Skin of body (tissue), 2 donors: ENCODE data around the gene RNF148. TPM values are rescaled to one million over a fixed set of nuclear protein-coding genes. Genes with fewer than 3 reads are reported as not detected.

Experiments
- small RNA-seq: library from RNA; depleted of rRNA; stranded (forward); fragments of <200 nt; gene quantifications from one replicate; pipeline ENCODE3, GENCODE V24; 2014; ENCODE audit warnings: low replicate concordance
- total RNA-seq: library from RNA; depleted of rRNA; stranded (reverse); fragments of >200 nt; gene quantifications from one replicate; pipeline ENCODE4 v1.2.3, GENCODE V29; 2014

Gene RNF148
- total RNA-seq, 1 donor from 2014 or later = 0.89 TPM

Small RNA genes lying within 50 kb of the gene (small RNA-seq; reads per million reads assigned to genes)
- not detected for gene AC006463.1

Other genes with a start within 250 kb of the RNF148 start
- gene RNF133, start 3.8 kb downstream of the RNF148 start, total RNA-seq = 0.39 TPM
- gene CADPS2, start 183.5 kb upstream of the RNF148 start, total RNA-seq = 8.3 TPM